K562 (cell line): ENCODE data around the gene VRK3. TPM values are rescaled to one million over a fixed set of nuclear protein-coding genes. Genes with fewer than 3 reads are reported as not detected.

Experiments
- ARID4B ChIP-seq: sonication (generic); formaldehyde crosslinking; IDR thresholded peaks from 2 replicates; pipeline ENCODE4 v1.8.0; 2022; ENCODE audit warnings: mild to moderate bottlenecking, missing genetic modification reagents
- CTCF ChIP-seq, 3 experiments: IDR thresholded peaks in 2 of 3; conservative IDR thresholded peaks in 1 of 3; 2 replicates each; pipeline ENCODE4 v1.5.1; 2011 to 2012; ENCODE audit warnings: low read length in 3 of 3, mild to moderate bottlenecking in 3 of 3, control low read depth in 2 of 3, improper control_type of control experiment in 1 of 3, inconsistent platforms in 1 of 3, low read depth in 1 of 3, mixed read lengths in 1 of 3, moderate library complexity in 1 of 3; ENCODE audit not compliant: insufficient read depth in 2 of 3
- GTF2A2 ChIP-seq: IDR thresholded peaks from 2 replicates; pipeline ENCODE4 v1.6.1; 2016; ENCODE audit warnings: mild to moderate bottlenecking, missing genetic modification characterization, missing compliant biosample characterization
- MBD1 ChIP-seq: fragments of 250-450 bp; sonication (Bioruptor Pico); IDR thresholded peaks from 2 replicates; pipeline ENCODE4 v1.8.0; 2022; ENCODE audit warnings: inconsistent platforms
- RUNX1 ChIP-seq: sonication (generic); IDR thresholded peaks from 2 replicates; pipeline ENCODE4 v1.6.1; 2016; ENCODE audit warnings: antibody characterized with exemption, low read depth
- SMAD2 ChIP-seq: fragments of 150-350 bp; IDR thresholded peaks from 2 replicates; pipeline ENCODE4 v1.6.1; 2014; ENCODE audit warnings: low read depth, mild to moderate bottlenecking, low read length
- STAT5A ChIP-seq: IDR thresholded peaks from 2 replicates; pipeline ENCODE4 v1.6.1; 2012; ENCODE audit warnings: low read length, inconsistent platforms, borderline replicate concordance
- ZNF133 ChIP-seq: fragments of 250-450 bp; sonication (Bioruptor Pico); IDR thresholded peaks from 2 replicates; pipeline ENCODE4 v1.4.0; 2020; ENCODE audit warnings: mild to moderate bottlenecking
- ZNF311 ChIP-seq: fragments of 250-450 bp; sonication (Bioruptor Pico); IDR thresholded peaks from 2 replicates; pipeline ENCODE4 v1.4.0; 2020; ENCODE audit warnings: mild to moderate bottlenecking, moderate library complexity
- ZNF407 ChIP-seq: fragments of 450-650 bp; IDR thresholded peaks from 2 replicates; pipeline ENCODE4 v1.6.1; 2016; ENCODE audit warnings: low read depth
- polyA plus RNA-seq, 8 experiments: library from polyadenylated mRNA; depleted of rRNA in 4 of 8; stranded (reverse) in 5 of 8; unstranded in 3 of 8; fragments of >200 nt; fragmentation: Nextera tagmentation in 2 of 8; fragmentation: Illumina TruSeq in 1 of 8; extraction: Ambion mirVana in 2 of 8; extraction: Trizol in 1 of 8; gene quantifications; 2 replicates each; pipeline versions ENCODE4 v1.2.1 to v1.2.3, GENCODE V29; 2011 to 2014; ENCODE audit warnings: inconsistent platforms in 1 of 8, missing spikeins in 1 of 8
- total RNA-seq, 7 experiments: library from RNA; depleted of rRNA in 6 of 7; stranded (reverse); fragments of >200 nt in 6 of 7; fragmentation: Illumina TruSeq in 2 of 7; extraction: Trizol in 2 of 7; gene quantifications; 2 replicates each; pipeline versions ENCODE4 v1.2.1 to v1.2.3, GENCODE V29; 2011 to 2021; ENCODE audit warnings: low replicate concordance in 1 of 7

Gene VRK3
- total and polyA plus RNA-seq, 9 of the 15 experiments (the other 6 are each of a cell fraction or from before 2014, with no cell fraction given): 25.6 to 94.3 (median 42.9) TPM

- TF ChIP-seq MBD1 (CRISPR knock-in tag): no peak
- TF ChIP-seq ZNF407: no peak
- TF ChIP-seq SMAD2: no peak
- TF ChIP-seq GTF2A2 (tag): no peak
- no peak for TF ChIP-seq ZNF311
- TF ChIP-seq STAT5A: peak; percentile 91
- TF ChIP-seq RUNX1: 0 out of 2 replicates have a peak, but pooled peaks have one; percentile 30
- peak; percentile 16 to 40 (median 20); a peak in 2 of 6 replicates for TF ChIP-seq CTCF (IDR thresholded peaks at IDR 0.05 in 2 of 3, conservative IDR thresholded peaks at IDR 0.05 in 1 of 3; ENCODE audit: insufficient read depth in 2 of 3, low read depth in 1 of 3, low read length in 3 of 3)
- TF ChIP-seq ARID4B (CRISPR knock-in tag): 0 out of 2 replicates have a peak, but pooled peaks have one; percentile 5
- no peak for TF ChIP-seq ZNF133 (CRISPR knock-in tag)
Measured at GRCh38 chr19:50025022-50025793, at the start of gene VRK3 (continued).
